Hepatocyte (in vitro differentiated cells): ENCODE measurements around the gene SLC6A17. TPM values are rescaled to one million over a fixed set of nuclear protein-coding genes. Genes with fewer than 3 reads are reported as not detected.

Source experiments
- DNase-seq: peaks from one replicate; pipeline ENCODE4 v3.0.0-alpha.2; 2016; ENCODE audit warnings: low spot score
- H2AFZ ChIP-seq: fragments of 200-600 bp; sonication (generic); 2 replicates; pipeline ENCODE4 v1.6.0; 2016; ENCODE audit warnings: antibody characterized with exemption, mild to moderate bottlenecking
- H3K27ac ChIP-seq: fragments of 200-600 bp; sonication (generic); 2 replicates; pipeline ENCODE4 v1.5.1; 2016; ENCODE audit warnings: mild to moderate bottlenecking
- H3K27me3 ChIP-seq: fragments of 200-600 bp; sonication (generic); 2 replicates; pipeline ENCODE4 v1.6.1; 2016
- H3K36me3 ChIP-seq: fragments of 200-600 bp; sonication (generic); replicated peaks from 2 replicates; pipeline ENCODE4 v1.5.1; 2016; ENCODE audit warnings: low read depth; ENCODE audit not compliant: insufficient read depth
- H3K4me1 ChIP-seq: fragments of 200-600 bp; sonication (generic); 2 replicates; pipeline ENCODE4 v1.5.1; 2016; ENCODE audit warnings: mild to moderate bottlenecking, moderate library complexity; ENCODE audit not compliant: insufficient read depth
- H3K4me2 ChIP-seq: fragments of 200-600 bp; sonication (generic); 2 replicates; pipeline ENCODE4 v1.6.0; 2016
- H3K4me3 ChIP-seq: fragments of 200-600 bp; sonication (generic); 2 replicates; pipeline ENCODE4 v1.5.1; 2016; ENCODE audit warnings: mild to moderate bottlenecking
- H3K79me2 ChIP-seq: fragments of 200-600 bp; sonication (generic); 2 replicates; pipeline ENCODE4 v1.6.0; 2017; ENCODE audit warnings: mild to moderate bottlenecking
- H3K9me2 ChIP-seq: fragments of 200-600 bp; sonication (generic); replicated peaks from 2 replicates; pipeline ENCODE4 v1.6.0; 2017; ENCODE audit warnings: mild to moderate bottlenecking; ENCODE audit not compliant: insufficient read depth
- H3K9me3 ChIP-seq: fragments of 200-600 bp; sonication (generic); 2 replicates; pipeline ENCODE4 v1.5.1; 2016; ENCODE audit warnings: low read depth, mild to moderate bottlenecking
- H4K20me1 ChIP-seq: fragments of 200-600 bp; sonication (generic); 2 replicates; pipeline ENCODE4 v1.6.0; 2016; ENCODE audit warnings: mild to moderate bottlenecking; ENCODE audit not compliant: insufficient read depth, poor library complexity, severe bottlenecking
- CTCF ChIP-seq: fragments of 200-600 bp; sonication (generic); IDR thresholded peaks from 2 replicates; pipeline ENCODE4 v1.5.1; 2016; ENCODE audit warnings: antibody characterized with exemption, mild to moderate bottlenecking; ENCODE audit not compliant: poor library complexity
- EZH2 ChIP-seq: fragments of 200-600 bp; sonication (generic); IDR thresholded peaks from 2 replicates; pipeline ENCODE4 v1.6.1; 2016; ENCODE audit warnings: antibody characterized with exemption, mild to moderate bottlenecking, borderline replicate concordance
- EZH2phosphoT487 ChIP-seq: fragments of 200-600 bp; sonication (generic); IDR thresholded peaks from one replicate; pipeline ENCODE4 v1.6.1; 2018; ENCODE audit warnings: antibody characterized with exemption, mild to moderate bottlenecking, low read depth, moderate library complexity; ENCODE audit not compliant: unreplicated experiment, severe bottlenecking
- WGBS: methylation state at CpG from one replicate; pipeline ENCODE4 v1.1.6; 2016; ENCODE audit warnings: low lambda C conversion rate; ENCODE audit errors: missing lambda C conversion rate; 5-methylcytosine and 5-hydroxymethylcytosine counted together
- polyA plus RNA-seq: library from polyadenylated mRNA; unstranded; fragments of >200 nt; fragmentation: Nextera tagmentation; extraction: Ambion mirVana; gene quantifications from 2 replicates; pipeline ENCODE4 v1.2.1, GENCODE V29; 2016
- total RNA-seq: library from RNA; depleted of rRNA; stranded (reverse); fragments of >200 nt; gene quantifications from 2 replicates; pipeline ENCODE4 v1.2.3, GENCODE V29; 2014

Gene SLC6A17
- total and polyA plus RNA-seq, 2 experiments from 2014 or later: 0.36 to 0.63 TPM

- Histone ChIP-seq H3K4me2 (no peak overlapping the region), H3K79me2 (no peaks in the 10 kb centered on the region), H3K27me3 (peaks cover 8% of the 10 kb centered on the region), H2AFZ (no peak overlapping the region), H3K36me3 (no peaks in the 10 kb centered on the region), H3K9me3 (no peaks in the 10 kb centered on the region), H3K9me2 (no peaks in the 10 kb centered on the region), H3K4me1 (peaks cover 4% of the 10 kb centered on the region), H4K20me1 (no peaks in the 10 kb centered on the region), H3K27ac (no peak overlapping the region), H3K4me3 (no peak overlapping the region)
- DNase-seq: peak; percentile 43
- TF ChIP-seq CTCF: no peak
- TF ChIP-seq EZH2: no peak
- TF ChIP-seq EZH2phosphoT487: no peak
- WGBS: 67% methylated on average over 4 of the region's 4 CpGs
These were observed 68.4 kb downstream of the SLC6A17 start for GRCh38 chr1:110218739-110219138.

- Histone ChIP-seq H2AFZ (no peak overlapping the region), H3K9me3 (no peaks in the 10 kb centered on the region), H3K4me1 (no peaks in the 10 kb centered on the region), H4K20me1 (no peaks in the 10 kb centered on the region), H3K27me3 (peaks cover 6% of the 10 kb centered on the region), H3K36me3 (no peaks in the 10 kb centered on the region), H3K79me2 (no peaks in the 10 kb centered on the region), H3K4me3 (no peak overlapping the region), H3K9me2 (no peaks in the 10 kb centered on the region), H3K27ac (no peak overlapping the region), H3K4me2 (no peak overlapping the region)
- WGBS: 81% methylated on average over 5 of the region's 5 CpGs
- no peak for DNase-seq
- TF ChIP-seq CTCF (no peak), EZH2phosphoT487 (no peak), EZH2 (no peak)
These were observed 70.0 kb downstream of the SLC6A17 start for GRCh38 chr1:110220324-110220723.

GRCh38 chr1:110221119-110221518 is 70.8 kb downstream of the SLC6A17 start:
- Histone ChIP-seq H3K9me3 (no peaks in the 10 kb centered on the region), H3K4me1 (no peaks in the 10 kb centered on the region), H3K27ac (no peak overlapping the region), H3K79me2 (no peaks in the 10 kb centered on the region), H2AFZ (no peak overlapping the region), H3K27me3 (no peaks in the 10 kb centered on the region), H3K36me3 (no peaks in the 10 kb centered on the region), H4K20me1 (no peaks in the 10 kb centered on the region), H3K9me2 (no peaks in the 10 kb centered on the region), H3K4me3 (no peak overlapping the region), H3K4me2 (no peak overlapping the region)
- TF ChIP-seq EZH2: no peak
- no peak for TF ChIP-seq EZH2phosphoT487
- no peak for TF ChIP-seq CTCF
- DNase-seq: no peak
- WGBS: 85% methylated on average over 4 of the region's 4 CpGs

GRCh38 chr1:110223127-110223526 is 72.8 kb downstream of the SLC6A17 start:
- Histone ChIP-seq H3K4me2 (no peak overlapping the region), H3K36me3 (no peaks in the 10 kb centered on the region), H3K27me3 (no peaks in the 10 kb centered on the region), H3K9me2 (no peaks in the 10 kb centered on the region), H2AFZ (no peak overlapping the region), H3K9me3 (no peaks in the 10 kb centered on the region), H3K79me2 (no peaks in the 10 kb centered on the region), H3K27ac (no peak overlapping the region), H3K4me3 (no peak overlapping the region), H3K4me1 (no peaks in the 10 kb centered on the region), H4K20me1 (no peaks in the 10 kb centered on the region)
- DNase-seq: no peak
- WGBS: 98% methylated on average over 27 of the region's 27 CpGs
- TF ChIP-seq EZH2phosphoT487 (no peak), EZH2 (no peak), CTCF (no peak)
